ENCODE results near the gene CUX1.

CUX1 gene

GRCh38 chr7:102107474-102108104 is 290.2 kb downstream of the CUX1 start:
- no peak overlapping the region for H3K4me3 ChIP-seq (ENCODE audit: low read length)

DNA sequence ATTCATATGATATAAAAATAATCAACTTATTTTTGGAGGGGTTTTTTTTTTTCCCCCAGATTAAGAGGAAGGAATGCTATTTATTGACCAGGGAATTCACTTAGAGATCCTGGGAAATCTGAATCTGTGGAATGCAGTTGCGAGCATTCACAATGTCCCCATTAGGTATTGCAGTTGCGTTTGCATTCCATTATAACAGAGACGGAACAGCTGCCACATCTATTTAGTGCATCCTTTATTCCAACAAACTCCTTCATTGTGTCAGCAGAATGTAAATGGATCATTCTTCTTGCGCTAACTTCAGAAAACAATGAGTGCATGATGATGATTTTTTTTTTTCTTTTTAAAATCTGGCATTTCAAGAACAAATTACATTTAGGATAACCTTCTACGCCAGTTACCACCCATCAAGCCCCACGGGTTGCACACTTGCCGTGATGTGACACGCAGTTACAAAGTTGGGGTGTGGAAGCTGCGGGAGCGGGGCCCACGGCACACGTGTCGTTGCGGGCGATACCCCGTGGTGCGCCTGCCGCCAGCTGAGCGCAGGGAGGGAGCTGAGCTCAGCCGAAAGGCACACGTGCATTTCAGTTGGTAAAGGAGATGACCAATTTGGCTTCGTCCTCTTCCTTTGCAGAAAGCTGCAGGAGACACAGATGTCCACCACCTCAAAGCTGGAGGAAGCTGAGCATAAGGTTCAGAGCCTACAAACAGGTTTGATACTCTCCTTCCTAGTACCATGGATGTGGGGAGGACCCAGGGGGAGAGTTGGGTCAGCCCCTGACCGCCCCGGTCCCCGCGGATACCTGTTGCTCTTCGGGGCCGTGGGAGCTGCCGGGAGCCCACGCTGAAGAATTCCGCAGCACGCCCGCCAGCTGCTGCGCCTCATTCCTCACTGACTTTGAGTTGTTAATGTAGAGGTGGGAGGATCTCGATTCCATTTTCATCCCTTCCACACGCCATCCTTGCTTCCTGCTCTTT is 293.9 kb downstream of the CUX1 start:
- Histone ChIP-seq H3K4me1 (ENCODE audit: control insufficient read depth, insufficient read depth, low read length) (no peaks in the 10 kb centered on the region), H3K36me3 (ENCODE audit: control insufficient read depth, insufficient read depth, low read length) (peaks cover 5% of the 10 kb centered on the region), H3K4me3 (ENCODE audit: low read length) (no peak overlapping the region), H3K9me3 (ENCODE audit: control insufficient read depth, low read length) (no peaks in the 10 kb centered on the region), H3K9ac (ENCODE audit: low read length) (no peak overlapping the region), H3K27me3 (ENCODE audit: control insufficient read depth, insufficient read depth, low read length) (no peaks in the 10 kb centered on the region)

More at GRCh38 chr7:102107474-102108104, 290.2 kb downstream of the CUX1 start:
- Histone ChIP-seq H3K9ac (ENCODE audit: low read length) (no peak overlapping the region), H3K4me1 (ENCODE audit: control insufficient read depth, insufficient read depth, low read length) (no peaks in the 10 kb centered on the region), H3K36me3 (ENCODE audit: control insufficient read depth, insufficient read depth, low read length) (no peaks in the 10 kb centered on the region), H3K9me3 (ENCODE audit: control insufficient read depth, low read length) (no peaks in the 10 kb centered on the region), H3K27me3 (ENCODE audit: control insufficient read depth, insufficient read depth, low read length) (no peaks in the 10 kb centered on the region)

- Histone ChIP-seq H3K4me3 (ENCODE audit: low read length) (no peak overlapping the region), H3K27me3 (ENCODE audit: control insufficient read depth, insufficient read depth, low read length) (no peaks in the 10 kb centered on the region), H3K9me3 (ENCODE audit: control insufficient read depth, low read length) (no peaks in the 10 kb centered on the region), H3K36me3 (ENCODE audit: control insufficient read depth, insufficient read depth, low read length) (peaks cover 5% of the 10 kb centered on the region), H3K4me1 (ENCODE audit: control insufficient read depth, insufficient read depth, low read length) (no peaks in the 10 kb centered on the region), H3K9ac (ENCODE audit: low read length) (no peak overlapping the region)
These were observed 297.8 kb downstream of the CUX1 start for GRCh38 chr7:102115181-102115580.

DNA sequence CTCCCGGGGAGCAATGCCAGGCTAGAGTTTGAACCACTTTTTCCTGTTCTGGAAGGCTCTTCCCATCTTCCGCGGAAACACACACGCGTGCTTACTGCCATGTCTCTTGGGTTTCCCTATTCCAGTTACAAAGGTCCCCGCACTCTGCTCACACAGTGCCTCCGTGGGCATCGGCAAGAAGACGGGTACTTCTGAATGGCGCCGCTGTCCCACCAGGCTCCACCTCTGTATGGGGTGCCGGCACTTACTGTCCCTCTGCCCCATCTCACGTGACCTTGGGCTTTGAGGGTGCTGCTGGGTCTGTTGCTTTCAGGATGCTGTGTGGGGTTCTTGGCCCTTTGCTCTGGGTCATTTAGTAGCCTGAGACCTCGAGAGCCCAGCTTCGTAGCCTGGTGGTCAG is 298.5 kb downstream of the CUX1 start:
- Histone ChIP-seq H3K4me3 (ENCODE audit: low read length) (no peak overlapping the region), H3K9ac (ENCODE audit: low read length) (no peak overlapping the region), H3K36me3 (ENCODE audit: control insufficient read depth, insufficient read depth, low read length) (peaks cover 5% of the 10 kb centered on the region), H3K9me3 (ENCODE audit: control insufficient read depth, low read length) (no peaks in the 10 kb centered on the region), H3K27me3 (ENCODE audit: control insufficient read depth, insufficient read depth, low read length) (no peaks in the 10 kb centered on the region), H3K4me1 (ENCODE audit: control insufficient read depth, insufficient read depth, low read length) (no peaks in the 10 kb centered on the region)

DNA sequence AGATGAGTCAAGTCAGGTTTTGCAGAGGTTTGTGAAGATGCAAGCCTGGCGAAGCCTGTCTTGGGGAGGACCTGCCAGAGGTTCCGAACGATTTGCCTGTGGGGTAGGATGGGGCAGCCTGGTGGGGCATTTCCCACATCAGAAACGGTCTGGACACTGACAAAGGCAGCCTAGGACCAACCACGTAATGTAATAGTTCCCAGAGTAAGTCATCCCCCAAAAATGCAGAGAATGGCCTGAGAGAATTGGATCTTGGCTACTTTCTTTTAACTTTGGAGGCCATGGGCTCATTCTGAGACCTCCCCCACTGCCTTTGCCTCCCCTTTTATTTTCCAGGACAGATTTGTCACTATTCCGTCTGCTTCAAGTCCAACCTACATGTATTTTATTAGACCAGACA is 300.3 kb downstream of the CUX1 start:
- H3K36me3 ChIP-seq (ENCODE audit: control insufficient read depth, insufficient read depth, low read length) = peaks cover 5% of the 10 kb centered on the region

GRCh38 chr7:102119213-102119651 is 301.8 kb downstream of the CUX1 start:
- peaks cover 9% of the 10 kb centered on the region for H3K4me1 ChIP-seq (ENCODE audit: control insufficient read depth, insufficient read depth, low read length)
- peaks cover 5% of the 10 kb centered on the region for H3K36me3 ChIP-seq (ENCODE audit: control insufficient read depth, insufficient read depth, low read length)
- no peaks in the 10 kb centered on the region for H3K9me3 ChIP-seq (ENCODE audit: control insufficient read depth, low read length)
- H3K4me3 ChIP-seq (ENCODE audit: low read length) = no peak overlapping the region
- no peaks in the 10 kb centered on the region for H3K27me3 ChIP-seq (ENCODE audit: control insufficient read depth, insufficient read depth, low read length)
- no peak overlapping the region for H3K9ac ChIP-seq (ENCODE audit: low read length)

More for the DNA sequence above, 300.3 kb downstream of the CUX1 start:
- Histone ChIP-seq H3K9ac (ENCODE audit: low read length) (no peak overlapping the region), H3K27me3 (ENCODE audit: control insufficient read depth, insufficient read depth, low read length) (no peaks in the 10 kb centered on the region), H3K4me3 (ENCODE audit: low read length) (no peak overlapping the region), H3K4me1 (ENCODE audit: control insufficient read depth, insufficient read depth, low read length) (peaks cover 9% of the 10 kb centered on the region), H3K9me3 (ENCODE audit: control insufficient read depth, low read length) (no peaks in the 10 kb centered on the region)

DNA sequence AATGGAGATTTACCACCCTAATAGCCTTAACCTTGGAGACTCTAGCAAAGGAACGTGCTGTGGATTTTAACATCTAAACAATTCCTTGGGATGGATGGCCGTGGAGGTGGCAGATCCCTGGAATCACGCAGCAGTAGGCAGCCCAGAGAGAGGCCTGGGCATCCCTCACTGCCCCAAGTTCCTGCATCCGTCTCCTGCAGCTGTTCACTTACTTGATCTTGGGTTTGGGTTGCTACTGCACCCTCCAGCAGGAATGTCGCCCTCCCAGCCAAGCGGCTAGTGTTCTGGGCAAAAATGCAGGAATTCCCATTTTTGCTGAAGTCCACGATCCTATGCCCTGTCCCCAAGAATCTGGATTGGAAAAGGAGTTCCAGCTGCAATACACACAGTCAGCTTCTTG is 302.5 kb downstream of the CUX1 start:
- H3K9ac ChIP-seq (ENCODE audit: low read length) = no peak overlapping the region
- no peaks in the 10 kb centered on the region for H3K9me3 ChIP-seq (ENCODE audit: control insufficient read depth, low read length)

GRCh38 chr7:102120666-102121195 is 303.3 kb downstream of the CUX1 start:
- Histone ChIP-seq H3K9me3 (ENCODE audit: control insufficient read depth, low read length) (no peaks in the 10 kb centered on the region), H3K36me3 (ENCODE audit: control insufficient read depth, insufficient read depth, low read length) (peaks cover 3% of the 10 kb centered on the region), H3K4me3 (ENCODE audit: low read length) (no peak overlapping the region), H3K27me3 (ENCODE audit: control insufficient read depth, insufficient read depth, low read length) (no peaks in the 10 kb centered on the region), H3K4me1 (ENCODE audit: control insufficient read depth, insufficient read depth, low read length) (peaks cover 9% of the 10 kb centered on the region), H3K9ac (ENCODE audit: low read length) (no peak overlapping the region)

More for the DNA sequence above, 302.5 kb downstream of the CUX1 start:
- Histone ChIP-seq H3K36me3 (ENCODE audit: control insufficient read depth, insufficient read depth, low read length) (peaks cover 5% of the 10 kb centered on the region), H3K27me3 (ENCODE audit: control insufficient read depth, insufficient read depth, low read length) (no peaks in the 10 kb centered on the region), H3K4me1 (ENCODE audit: control insufficient read depth, insufficient read depth, low read length) (peaks cover 9% of the 10 kb centered on the region), H3K4me3 (ENCODE audit: low read length) (no peak overlapping the region)

DNA sequence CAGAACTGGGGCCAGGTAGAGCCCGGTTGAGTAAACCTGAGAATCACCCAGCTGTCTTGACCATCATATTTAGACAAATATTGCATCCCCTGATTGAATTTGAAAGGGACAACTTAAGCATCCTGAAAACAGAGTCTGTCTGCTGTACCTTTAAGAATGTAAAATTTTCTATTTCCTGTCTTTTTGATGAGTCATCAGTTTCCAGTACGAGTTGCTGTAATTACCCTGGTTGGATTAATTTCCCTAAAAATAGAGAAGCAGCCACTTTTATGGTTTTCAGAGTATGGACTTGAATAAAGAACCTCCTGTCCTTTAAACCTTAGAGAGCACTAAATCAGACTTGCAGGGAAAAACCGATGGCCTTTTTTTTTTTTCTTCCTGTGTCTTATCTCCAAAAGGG is 304.6 kb downstream of the CUX1 start:
- Histone ChIP-seq H3K27me3 (ENCODE audit: control insufficient read depth, insufficient read depth, low read length) (no peaks in the 10 kb centered on the region), H3K9ac (ENCODE audit: low read length) (no peak overlapping the region), H3K36me3 (ENCODE audit: control insufficient read depth, insufficient read depth, low read length) (no peaks in the 10 kb centered on the region), H3K9me3 (ENCODE audit: control insufficient read depth, low read length) (no peaks in the 10 kb centered on the region), H3K4me3 (ENCODE audit: low read length) (no peak overlapping the region), H3K4me1 (ENCODE audit: control insufficient read depth, insufficient read depth, low read length) (peaks cover 9% of the 10 kb centered on the region)

- Histone ChIP-seq H3K36me3 (ENCODE audit: control insufficient read depth, insufficient read depth, low read length) (no peaks in the 10 kb centered on the region), H3K4me3 (ENCODE audit: low read length) (no peak overlapping the region), H3K4me1 (ENCODE audit: control insufficient read depth, insufficient read depth, low read length) (peaks cover 9% of the 10 kb centered on the region), H3K9me3 (ENCODE audit: control insufficient read depth, low read length) (no peaks in the 10 kb centered on the region), H3K9ac (ENCODE audit: low read length) (no peak overlapping the region), H3K27me3 (ENCODE audit: control insufficient read depth, insufficient read depth, low read length) (no peaks in the 10 kb centered on the region)
These were observed 307.7 kb downstream of the CUX1 start for GRCh38 chr7:102125127-102125596.

GRCh38 chr7:102128303-102128702 is 310.9 kb downstream of the CUX1 start:
- H3K36me3 ChIP-seq (ENCODE audit: control insufficient read depth, insufficient read depth, low read length) = no peaks in the 10 kb centered on the region
- H3K9me3 ChIP-seq (ENCODE audit: control insufficient read depth, low read length) = no peaks in the 10 kb centered on the region
- no peak overlapping the region for H3K9ac ChIP-seq (ENCODE audit: low read length)
- H3K27me3 ChIP-seq (ENCODE audit: control insufficient read depth, insufficient read depth, low read length) = no peaks in the 10 kb centered on the region
- no peak overlapping the region for H3K4me3 ChIP-seq (ENCODE audit: low read length)
- H3K4me1 ChIP-seq (ENCODE audit: control insufficient read depth, insufficient read depth, low read length) = no peaks in the 10 kb centered on the region
